GM12892 (cell line): Measurements from ENCODE around the gene CXCL16.
A peak's percentile ranks its signal among the peaks of the same experiment; 100 is the strongest.

Experiments used
- DNase-seq: peaks from one replicate; pipeline ENCODE4 v3.0.0; 2011; ENCODE audit not compliant: insufficient read length
- FAIRE-seq: peaks from 2 replicates; lab custom pipeline; 2011; peaks lifted over from hg19 to GRCh38; lab: Jason Lieb, UNC
- POLR2A ChIP-seq: IDR thresholded peaks from 2 replicates; pipeline ENCODE4 v1.6.1; 2011; ENCODE audit warnings: low read depth, low read length, control low read depth
- POLR2AphosphoS5 ChIP-seq: IDR thresholded peaks from 2 replicates; pipeline ENCODE4 v1.6.1; 2011; ENCODE audit warnings: low read depth, low read length, control low read depth
- TAF1 ChIP-seq: IDR thresholded peaks from 2 replicates; pipeline ENCODE4 v1.6.1; 2011; ENCODE audit warnings: low read depth, mild to moderate bottlenecking, control low read depth, low read length, borderline replicate concordance

Gene CXCL16

DNA sequence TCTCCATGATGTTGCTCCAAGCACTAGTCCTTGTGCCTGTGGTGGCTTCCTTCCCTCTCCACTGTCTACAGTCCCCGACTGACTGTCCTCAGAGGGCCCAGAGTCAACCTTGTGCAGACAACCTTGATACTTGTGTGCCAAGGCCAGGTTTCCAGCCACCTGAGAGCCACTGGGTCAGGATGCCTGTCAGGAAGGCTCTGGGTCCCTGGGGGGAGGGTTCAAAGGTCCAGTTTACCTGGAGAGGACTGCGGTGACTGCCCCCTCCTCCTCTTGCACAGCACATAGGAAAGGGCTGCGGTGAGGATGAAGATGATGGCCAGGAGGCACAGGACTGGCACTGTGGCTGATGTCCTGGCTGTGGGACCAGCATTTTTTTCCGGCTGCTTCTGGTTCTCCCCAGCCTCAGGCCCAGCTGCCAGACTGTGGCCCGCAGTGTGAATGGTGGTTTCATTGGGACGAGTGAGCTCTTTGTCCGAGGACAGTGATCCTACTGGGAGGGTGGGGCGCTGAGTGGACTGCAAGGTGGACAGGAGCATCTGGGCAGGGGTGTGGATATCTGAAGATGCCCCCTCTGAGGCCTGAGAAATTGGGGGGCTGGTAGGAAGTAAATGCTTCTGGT is 4.8 kb downstream of the CXCL16 start:
- DNase-seq (no peak), FAIRE-seq (no peak)
- TF ChIP-seq POLR2AphosphoS5 (no peak), TAF1 (no peak), POLR2A (no peak)

GRCh38 chr17:4733073-4733531 is 6.6 kb downstream of the CXCL16 start:
- FAIRE-seq: peak; percentile 96
- DNase-seq: no peak
- TF ChIP-seq POLR2A (no peak), TAF1 (no peak), POLR2AphosphoS5 (no peak)

GRCh38 chr17:4728124-4728523 is 11.6 kb downstream of the CXCL16 start:
- no peak for TF ChIP-seq TAF1
- no peak for TF ChIP-seq POLR2AphosphoS5
- TF ChIP-seq POLR2A: no peak
- DNase-seq (no peak), FAIRE-seq (no peak)

GRCh38 chr17:4725646-4726310 is 13.9 kb downstream of the CXCL16 start:
- TF ChIP-seq POLR2A (no peak), POLR2AphosphoS5 (no peak), TAF1 (no peak)
- no peak for FAIRE-seq
- DNase-seq: no peak

- FAIRE-seq (no peak), DNase-seq (no peak)
- TF ChIP-seq TAF1 (no peak), POLR2A (no peak), POLR2AphosphoS5 (no peak)
These were observed 15.1 kb downstream of the CXCL16 start for GRCh38 chr17:4724650-4725049.

- FAIRE-seq (no peak), DNase-seq (no peak)
- no peak for TF ChIP-seq TAF1
- no peak for TF ChIP-seq POLR2A
- TF ChIP-seq POLR2AphosphoS5: no peak
These were observed 17.0 kb downstream of the CXCL16 start for GRCh38 chr17:4722678-4723240.

GRCh38 chr17:4721203-4722135 is 18.3 kb downstream of the CXCL16 start:
- no peak for DNase-seq
- TF ChIP-seq TAF1 (no peak), POLR2A (no peak), POLR2AphosphoS5 (peak; percentile 55; the same call in 1 of the 2 replicates)
- peak; percentile 57 for FAIRE-seq

GRCh38 chr17:4720787-4721186 is 18.9 kb downstream of the CXCL16 start:
- no peak for FAIRE-seq
- TF ChIP-seq POLR2AphosphoS5: no peak
- no peak for TF ChIP-seq POLR2A
- TF ChIP-seq TAF1: no peak
- no peak for DNase-seq

DNA sequence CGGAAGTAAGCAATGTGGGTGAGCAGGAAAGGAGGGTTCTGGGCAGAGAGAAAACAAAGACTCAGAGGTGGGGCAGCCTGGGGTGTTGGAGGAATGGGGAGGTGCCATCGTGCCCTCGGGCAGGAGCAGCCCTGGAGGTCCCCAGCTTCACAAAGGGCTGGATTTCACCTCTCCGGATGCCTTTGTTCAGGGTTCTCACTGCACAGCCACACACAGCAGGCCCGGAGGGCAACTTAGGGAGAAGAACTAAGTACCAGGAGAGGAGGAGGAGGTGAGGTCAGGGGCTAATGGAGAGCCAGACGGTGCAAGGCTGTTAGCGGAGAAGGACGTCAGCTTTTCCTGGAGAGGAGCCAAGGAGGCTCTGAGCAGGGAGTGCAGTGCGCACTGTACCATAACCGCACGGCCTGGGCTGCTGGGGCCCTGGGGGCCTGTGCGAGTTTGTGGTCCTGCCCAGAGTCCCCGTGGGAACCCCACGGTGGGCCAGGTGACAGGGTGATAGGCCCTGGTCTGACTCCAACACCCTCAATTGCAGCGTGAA is 20.0 kb downstream of the CXCL16 start:
- DNase-seq (no peak), FAIRE-seq (no peak)

GRCh38 chr17:4719146-4719545 is 20.6 kb downstream of the CXCL16 start:
- no peak for TF ChIP-seq TAF1
- no peak for TF ChIP-seq POLR2AphosphoS5
- no peak for TF ChIP-seq POLR2A
- DNase-seq (no peak), FAIRE-seq (no peak)

More for the DNA sequence above, 20.0 kb downstream of the CXCL16 start:
- TF ChIP-seq POLR2AphosphoS5 (0 out of 2 replicates have a peak, but pooled peaks have one; percentile 27), POLR2A (no peak)
